TTC549 (cell line): ENCODE results near the gene EXTL1.

Experiments
- FAIRE-seq: peaks from 2 replicates; lab custom pipeline; 2012; peaks lifted over from hg19 to GRCh38; lab: Jason Lieb, UNC

EXTL1 gene

GRCh38 chr1:26072305-26072704, 50.7 kb downstream of the EXTL1 start:
- no peak for FAIRE-seq

DNA sequence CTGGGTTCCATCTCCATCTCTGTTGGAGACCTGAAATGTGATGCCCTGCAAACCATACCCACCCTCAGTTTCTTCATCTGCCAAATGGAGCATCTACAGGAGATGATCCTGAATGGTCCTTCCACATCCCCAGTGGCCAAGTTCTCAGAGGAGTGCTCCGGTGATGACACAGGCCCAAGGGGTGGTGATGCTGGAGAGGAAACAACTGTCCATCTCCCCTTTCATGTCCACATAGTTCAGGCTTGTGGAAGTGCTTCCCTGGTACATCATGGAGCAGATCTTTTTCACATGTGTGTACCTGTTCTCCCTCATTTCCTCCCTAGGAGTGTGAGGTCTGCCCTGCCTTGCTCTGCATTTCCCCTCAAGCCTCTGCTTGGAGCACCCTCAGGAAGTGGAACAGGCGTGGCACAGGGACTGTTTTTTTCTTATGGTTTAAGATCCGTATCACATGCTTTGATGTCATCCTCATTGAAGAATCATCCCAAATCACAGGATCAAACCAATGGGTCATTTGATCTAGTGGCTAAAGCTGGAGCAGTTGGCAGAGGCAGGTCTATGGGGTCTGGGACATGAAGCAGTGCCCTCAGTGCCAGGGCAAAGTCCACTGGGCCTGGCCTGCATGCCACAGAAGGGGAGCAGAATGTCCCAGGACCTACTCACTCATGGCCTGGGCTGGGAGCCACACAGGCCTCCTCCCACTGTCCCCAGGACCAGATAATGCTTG, 54.0 kb downstream of the EXTL1 start:
- FAIRE-seq: no peak

GRCh38 chr1:26077524-26077923, 55.9 kb downstream of the EXTL1 start:
- FAIRE-seq: no peak

GRCh38 chr1:26078286-26079177, 57.0 kb downstream of the EXTL1 start:
- no peak for FAIRE-seq

DNA sequence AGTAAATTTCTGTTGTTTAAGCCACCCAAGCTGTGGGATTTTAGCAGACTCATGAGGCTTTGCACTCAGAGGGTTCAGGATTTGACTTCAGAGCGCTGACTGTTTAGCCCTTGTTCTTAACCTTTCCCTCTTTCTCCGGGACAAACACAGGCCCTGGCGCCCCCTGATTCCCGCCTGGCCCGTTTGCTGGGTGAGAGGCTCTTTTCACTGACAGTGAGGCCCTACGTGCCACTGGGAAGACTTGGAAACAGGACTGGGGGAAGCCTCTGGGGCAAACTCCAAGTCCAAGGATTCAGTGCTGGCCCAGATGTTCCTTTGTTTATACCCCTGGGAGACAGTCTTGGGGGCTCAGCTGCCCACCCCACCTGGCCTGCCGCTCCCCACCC, 57.6 kb downstream of the EXTL1 start:
- no peak for FAIRE-seq

- no peak for FAIRE-seq
These were observed 58.6 kb downstream of the EXTL1 start for GRCh38 chr1:26079960-26080814.

DNA sequence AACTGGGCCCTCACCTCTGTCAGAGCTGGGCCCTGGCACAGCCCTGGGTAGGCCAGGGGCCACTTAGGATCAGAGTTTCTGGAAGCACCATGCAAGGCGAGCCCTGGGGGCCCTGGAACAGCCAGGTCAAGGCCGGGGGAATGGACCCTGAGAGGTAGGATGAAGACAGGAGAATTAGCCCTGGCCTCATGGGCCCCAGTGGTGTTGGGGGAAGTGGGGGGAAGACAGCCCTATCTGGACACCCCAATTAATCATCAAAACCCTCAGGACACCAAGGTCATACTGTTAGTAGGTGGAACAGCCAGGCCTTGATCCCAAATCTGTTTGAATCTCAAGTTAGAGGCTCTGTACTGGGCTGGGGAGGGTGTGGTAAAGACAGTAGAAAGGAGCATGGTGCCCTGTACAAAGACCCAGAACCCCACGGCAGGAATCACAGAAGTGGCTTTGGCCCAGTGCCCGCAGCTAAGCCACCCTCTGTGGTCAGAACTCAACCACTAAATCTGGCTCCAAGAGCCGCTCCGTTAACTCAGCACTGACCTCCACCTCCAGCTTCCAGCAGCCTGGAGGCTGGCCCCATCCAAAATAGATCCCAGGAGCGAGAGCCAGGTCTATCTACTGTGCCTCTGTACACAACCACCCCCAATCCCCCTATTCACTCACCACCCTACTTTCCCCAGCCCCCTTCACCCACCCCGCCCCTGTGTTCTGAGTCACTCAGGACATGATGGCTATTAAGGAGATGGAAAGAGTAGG, 59.9 kb downstream of the EXTL1 start:
- no peak for FAIRE-seq

GRCh38 chr1:26082020-26082350, 60.4 kb downstream of the EXTL1 start:
- no peak for FAIRE-seq

- FAIRE-seq: no peak
These were observed 61.6 kb downstream of the EXTL1 start for GRCh38 chr1:26083208-26083607.

DNA sequence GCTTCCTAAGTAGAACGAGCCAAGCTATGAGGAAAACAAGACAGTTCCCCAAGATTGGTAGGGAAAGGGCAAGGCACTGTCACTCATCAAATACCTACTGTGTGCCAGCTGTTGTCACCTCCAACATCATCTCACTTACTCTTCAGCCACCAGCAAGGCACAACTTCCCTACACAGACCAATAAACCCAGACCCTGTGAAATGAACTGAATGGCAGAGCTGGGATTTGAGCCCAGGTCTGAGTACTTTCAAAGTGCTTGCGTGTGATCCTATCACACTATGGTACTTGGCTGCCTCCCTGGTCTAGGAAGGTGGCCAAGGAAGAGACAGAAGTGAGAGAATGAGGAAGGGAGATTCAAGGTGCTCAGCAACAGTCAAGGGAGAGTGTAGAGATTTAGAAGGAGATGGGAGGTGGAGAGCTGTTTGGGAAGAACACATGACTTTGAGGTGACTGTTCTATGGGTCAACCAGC, 62.6 kb downstream of the EXTL1 start:
- FAIRE-seq: no peak

DNA sequence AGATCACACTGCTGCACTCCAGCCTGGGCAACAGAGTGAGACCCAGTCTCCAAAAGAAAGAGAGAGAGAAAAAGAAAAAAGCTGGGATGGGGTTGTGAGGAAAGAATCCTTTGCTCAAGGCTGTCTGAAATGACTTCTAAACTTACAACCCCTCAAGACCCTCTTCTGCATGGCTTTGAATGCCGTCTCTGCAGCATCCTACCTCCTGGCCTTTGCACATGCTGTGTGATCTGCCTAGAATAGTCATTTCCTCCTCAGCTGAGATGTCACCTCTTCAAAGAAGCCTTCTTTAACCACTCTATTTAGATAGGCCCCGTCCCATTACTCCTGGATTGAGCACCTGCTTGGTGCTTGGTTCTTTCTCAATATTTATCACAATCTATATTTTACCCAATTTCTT, 63.3 kb downstream of the EXTL1 start:
- no peak for FAIRE-seq
